GM23248 (cell line): Measurements from ENCODE around the gene ADSS2.

ENCODE experiments used
- EZH2 ChIP-seq: fragments of 200-600 bp; sonication (generic); IDR thresholded peaks from 2 replicates; pipeline ENCODE4 v1.6.1; 2018; ENCODE audit warnings: antibody characterized with exemption, mild to moderate bottlenecking; ENCODE audit not compliant: insufficient read depth, poor library complexity, severe bottlenecking
- EZH2phosphoT487 ChIP-seq: fragments of 200-600 bp; sonication (generic); IDR thresholded peaks from 2 replicates; pipeline ENCODE4 v1.6.1; 2018; ENCODE audit warnings: antibody characterized with exemption, moderate library complexity, mild to moderate bottlenecking, low read depth; ENCODE audit not compliant: insufficient read depth

DNA sequence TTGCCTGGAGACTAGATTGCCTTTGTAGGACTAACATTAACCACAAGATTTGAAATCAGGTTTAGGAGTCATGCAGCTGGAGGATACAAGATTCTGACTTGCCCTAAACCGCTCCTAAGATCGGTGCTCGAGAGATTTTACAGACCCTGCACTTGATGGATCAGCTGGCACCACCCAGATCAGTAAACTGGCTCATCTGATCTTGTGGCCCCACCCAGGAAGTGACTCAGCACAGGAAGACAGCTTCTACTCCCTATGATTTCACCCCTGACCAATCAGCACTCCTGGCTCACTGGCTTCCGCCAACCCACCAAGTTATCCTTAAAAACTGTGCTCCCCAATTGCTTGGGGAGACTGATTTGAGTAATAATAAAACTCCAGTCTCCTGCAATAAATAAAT is 8.5 kb upstream of the ADSS2 start:
- TF ChIP-seq EZH2 (no peak), EZH2phosphoT487 (no peak)
